Suprapubic skin (tissue), 4 donors: ENCODE data around the gene GBF1.

Experiments
- EP300 ChIP-seq: sonication (generic); formaldehyde crosslinking; IDR thresholded peaks from one replicate; pipeline ENCODE4 v1.6.1; 2017; ENCODE audit warnings: antibody characterized with exemption
- POLR2A ChIP-seq, 2 donors: fragments of 450-650 bp; IDR thresholded peaks; one replicate each; pipeline ENCODE4 v1.6.1; 2017; ENCODE audit warnings: antibody characterized with exemption in 2 of 2, mild to moderate bottlenecking in 2 of 2, moderate library complexity in 2 of 2
- POLR2AphosphoS5 ChIP-seq, 3 donors: sonication (generic); formaldehyde crosslinking; IDR thresholded peaks; one replicate each; pipeline ENCODE4 v1.6.1; 2017; ENCODE audit warnings: antibody characterized with exemption in 3 of 3
- TF ChIP-seq, protein P1 (sequence below), 2 donors: fragments of 200-600 bp in 1 of 2; fragments of 450-650 bp in 1 of 2; sonication (generic) in 1 of 2; IDR thresholded peaks; one replicate each; pipeline ENCODE4 v1.5.1; 2016 to 2019; ENCODE audit warnings: antibody characterized with exemption in 2 of 2, mild to moderate bottlenecking in 1 of 2, moderate library complexity in 1 of 2

DNA sequence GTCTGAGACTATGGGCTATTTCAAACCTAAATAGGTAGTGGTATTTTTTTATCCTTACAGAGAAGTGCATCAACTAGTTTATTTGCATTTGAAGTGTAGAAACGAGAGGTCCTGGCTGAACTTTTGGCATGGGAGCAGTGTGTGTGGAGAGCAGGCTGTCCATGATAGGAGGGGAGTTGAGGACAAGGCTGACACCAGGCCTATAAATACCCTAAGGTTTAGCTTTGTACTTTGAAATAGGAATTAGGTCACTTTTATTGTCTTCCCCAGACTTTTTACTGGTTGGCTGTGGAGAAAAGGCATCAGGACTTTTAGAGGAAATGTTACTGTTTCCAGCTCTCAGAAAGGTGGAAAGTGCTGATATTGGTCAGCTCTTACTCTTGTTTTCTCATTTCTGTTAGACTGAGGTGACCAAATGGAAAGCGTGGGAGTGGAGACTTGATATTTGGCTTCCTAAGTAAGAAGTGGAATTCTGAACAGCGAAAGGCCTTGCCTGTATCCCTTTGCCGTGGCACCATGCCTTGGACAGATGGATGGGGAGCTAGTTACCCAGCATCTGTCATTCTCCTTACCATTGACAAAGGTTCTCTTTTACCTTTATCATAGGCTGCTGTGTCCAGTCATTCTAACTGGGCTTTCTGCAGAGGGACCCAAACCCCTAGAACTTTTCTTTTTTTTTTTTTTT lies 46.0 kb downstream of the GBF1 start:
- TF ChIP-seq, protein P1, sequence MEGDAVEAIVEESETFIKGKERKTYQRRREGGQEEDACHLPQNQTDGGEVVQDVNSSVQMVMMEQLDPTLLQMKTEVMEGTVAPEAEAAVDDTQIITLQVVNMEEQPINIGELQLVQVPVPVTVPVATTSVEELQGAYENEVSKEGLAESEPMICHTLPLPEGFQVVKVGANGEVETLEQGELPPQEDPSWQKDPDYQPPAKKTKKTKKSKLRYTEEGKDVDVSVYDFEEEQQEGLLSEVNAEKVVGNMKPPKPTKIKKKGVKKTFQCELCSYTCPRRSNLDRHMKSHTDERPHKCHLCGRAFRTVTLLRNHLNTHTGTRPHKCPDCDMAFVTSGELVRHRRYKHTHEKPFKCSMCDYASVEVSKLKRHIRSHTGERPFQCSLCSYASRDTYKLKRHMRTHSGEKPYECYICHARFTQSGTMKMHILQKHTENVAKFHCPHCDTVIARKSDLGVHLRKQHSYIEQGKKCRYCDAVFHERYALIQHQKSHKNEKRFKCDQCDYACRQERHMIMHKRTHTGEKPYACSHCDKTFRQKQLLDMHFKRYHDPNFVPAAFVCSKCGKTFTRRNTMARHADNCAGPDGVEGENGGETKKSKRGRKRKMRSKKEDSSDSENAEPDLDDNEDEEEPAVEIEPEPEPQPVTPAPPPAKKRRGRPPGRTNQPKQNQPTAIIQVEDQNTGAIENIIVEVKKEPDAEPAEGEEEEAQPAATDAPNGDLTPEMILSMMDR (IDR thresholded peaks at IDR 0.05) = no peak
- no peak for TF ChIP-seq POLR2A (IDR thresholded peaks at IDR 0.05)
- no peak for TF ChIP-seq EP300
- no peak for TF ChIP-seq POLR2AphosphoS5 (IDR thresholded peaks at IDR 0.05)
